Peyer's patch (tissue), 4 donors: Measurements from ENCODE around the gene TTC12.

ENCODE experiments used
- CTCF ChIP-seq, 6 experiments: fragments of 450-650 bp in 4 of 6; fragments of 200-600 bp in 2 of 6; sonication (generic) in 1 of 6; IDR thresholded peaks; one replicate each; pipeline ENCODE4 v1.5.1; 2017 to 2019; ENCODE audit warnings: antibody characterized with exemption in 6 of 6, mild to moderate bottlenecking in 3 of 6, moderate library complexity in 1 of 6
- POLR2A ChIP-seq, 2 donors: fragments of 450-650 bp; IDR thresholded peaks; one replicate each; pipeline ENCODE4 v1.5.1; 2017; ENCODE audit warnings: antibody characterized with exemption in 2 of 2, mild to moderate bottlenecking in 2 of 2, moderate library complexity in 2 of 2

GRCh38 chr11:113369411-113369810, 55.0 kb downstream of the TTC12 start:
- TF ChIP-seq POLR2A (IDR thresholded peaks at IDR 0.05), result no peak
- no peak for TF ChIP-seq CTCF (IDR thresholded peaks at IDR 0.05)
